GM12801 (cell line): ENCODE measurements around the gene R3HDM2.

Experiments used
- CTCF ChIP-seq: IDR thresholded peaks from one replicate; pipeline ENCODE4 v1.5.1; 2011; ENCODE audit warnings: control low read depth; ENCODE audit not compliant: insufficient read length; ENCODE audit errors: extremely low read depth

R3HDM2 gene

GRCh38 chr12:57419495-57419894 is 11.3 kb downstream of the R3HDM2 start:
- TF ChIP-seq CTCF: no peak

- no peak for TF ChIP-seq CTCF
Measured at GRCh38 chr12:57418255-57418654, 12.6 kb downstream of the R3HDM2 start.

GRCh38 chr12:57416039-57416996 is 14.5 kb downstream of the R3HDM2 start:
- TF ChIP-seq CTCF: no peak

GRCh38 chr12:57415088-57415487 is 15.8 kb downstream of the R3HDM2 start:
- TF ChIP-seq CTCF: no peak

GRCh38 chr12:57410534-57410933 is 20.3 kb downstream of the R3HDM2 start:
- no peak for TF ChIP-seq CTCF

- no peak for TF ChIP-seq CTCF
Measured at GRCh38 chr12:57404966-57405640, 25.7 kb downstream of the R3HDM2 start.

GRCh38 chr12:57401165-57401564 is 29.7 kb downstream of the R3HDM2 start:
- no peak for TF ChIP-seq CTCF
